Right lobe of liver (tissue), 6 donors: ENCODE results near the gene FSHR. TPM values are rescaled to one million over a fixed set of nuclear protein-coding genes. Genes with fewer than 3 reads are reported as not detected.

Experiments used
- ATAC-seq, 4 donors: fragments of 200-7000 bp; cut with Tn5 transposase; one replicate each; pipeline ENCODE4 v1.9.1; 2020; ENCODE audit warnings: mild to moderate bottlenecking in 4 of 4, moderate library complexity in 4 of 4
- DNase-seq, 3 donors: peaks; one replicate each; pipeline ENCODE4 v3.0.0-alpha.2; 2020
- H3K27ac ChIP-seq, 3 donors: fragments of 200-600 bp; one replicate each; pipeline ENCODE4 v1.8.0; 2022
- H3K27me3 ChIP-seq, 2 donors: fragments of 200-600 bp; one replicate each; pipeline ENCODE4 v1.8.0; 2022
- H3K36me3 ChIP-seq, 4 donors: fragments of 200-600 bp; sonication (generic) in 1 of 4; one replicate each; pipeline versions ENCODE4 v1.5.1 to v1.8.0; 2017 to 2022; ENCODE audit warnings: control low read depth in 1 of 4
- H3K4me1 ChIP-seq, 4 donors: fragments of 200-600 bp; sonication (generic) in 1 of 4; one replicate each; pipeline versions ENCODE4 v1.5.1 to v1.8.0; 2017 to 2022; ENCODE audit warnings: control low read depth in 1 of 4
- H3K4me3 ChIP-seq, 3 donors: fragments of 200-600 bp; one replicate each; pipeline ENCODE4 v1.8.0; 2022
- H3K9me3 ChIP-seq, 4 donors: fragments of 200-600 bp; sonication (generic) in 1 of 4; one replicate each; pipeline versions ENCODE4 v1.5.1 to v1.8.0; 2017 to 2022; ENCODE audit warnings: control low read depth in 1 of 4
- POLR2A ChIP-seq: fragments of 450-650 bp; IDR thresholded peaks from one replicate; pipeline ENCODE4 v1.6.1; 2017; ENCODE audit warnings: antibody characterized with exemption, mild to moderate bottlenecking
- WGBS: methylation state at CpG from one replicate; pipeline ENCODE4 v1.1.6; 2018; ENCODE audit warnings: low coverage, low lambda C conversion rate; ENCODE audit not compliant: insufficient coverage; ENCODE audit errors: missing lambda C conversion rate; 5-methylcytosine and 5-hydroxymethylcytosine counted together
- intact Hi-C, 2 donors: fragments of 100-400 bp; cut with DNase I; formaldehyde crosslinking; loops; one replicate each; pipeline versions ENCODE4 v1.11.2 to v1.14.1; 2022
- total RNA-seq, 6 experiments: library from RNA; depleted of rRNA in 2 of 6; stranded (reverse); fragments of >200 nt in 2 of 6; fragmentation: NEBNext Ultra II Directional in 3 of 6; extraction: Animal tissue kit (Norgen Biotek cat#: 25700) in 3 of 6; gene quantifications; one replicate each; pipeline versions ENCODE4 v1.1.0 to v1.2.4, GENCODE V29; 2016 to 2023
- TF ChIP-seq, protein P1 (sequence below), 4 donors: fragments of 200-600 bp in 3 of 4; fragments of 450-650 bp in 1 of 4; IDR thresholded peaks; one replicate each; pipeline versions ENCODE4 v1.5.1 to v1.8.0; 2016 to 2022; ENCODE audit warnings: antibody characterized with exemption in 4 of 4, mild to moderate bottlenecking in 2 of 4
- donor health status: DM: no; HTN: yes; CAD: no.
- donor health status: DM: no; HTN: no; CAD: no.
- donor health status: DM: no; HTN: no; CAD: no.
- donor health status: DM: no; HTN: yes; CAD: no.
- donor health status: DM: no; HTN: yes; CAD: no.

The FSHR gene
- total RNA-seq, 6 experiments from 2014 or later = 0.06 TPM; not detected in 5

DNA sequence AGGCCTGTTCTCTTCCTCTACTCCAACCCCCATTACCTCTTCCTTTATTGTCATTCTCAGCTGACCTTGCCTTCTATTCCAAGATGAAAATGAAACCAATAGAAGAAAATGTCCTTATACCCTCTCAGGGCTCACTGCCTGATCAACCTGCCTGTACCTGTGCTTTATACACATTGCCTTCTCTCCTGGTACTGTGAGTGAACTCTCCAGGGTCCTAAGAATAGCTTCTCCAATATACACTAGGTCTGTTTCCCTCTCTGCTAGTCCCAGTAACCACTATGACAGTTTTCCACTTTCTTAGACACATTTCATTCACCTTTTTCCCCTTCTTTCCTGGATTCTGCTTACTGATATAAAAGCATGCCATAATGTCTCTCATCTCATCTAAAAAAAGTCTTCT, 85.7 kb downstream of the FSHR start:
- Histone ChIP-seq H3K4me1 (no peaks in the 10 kb centered on the region), H3K27me3 (no peaks in the 10 kb centered on the region), H3K36me3 (no peaks in the 10 kb centered on the region), H3K9me3 (no peaks in the 10 kb centered on the region), H3K27ac (no peak overlapping the region), H3K4me3 (no peak overlapping the region)
- TF ChIP-seq, protein P1, sequence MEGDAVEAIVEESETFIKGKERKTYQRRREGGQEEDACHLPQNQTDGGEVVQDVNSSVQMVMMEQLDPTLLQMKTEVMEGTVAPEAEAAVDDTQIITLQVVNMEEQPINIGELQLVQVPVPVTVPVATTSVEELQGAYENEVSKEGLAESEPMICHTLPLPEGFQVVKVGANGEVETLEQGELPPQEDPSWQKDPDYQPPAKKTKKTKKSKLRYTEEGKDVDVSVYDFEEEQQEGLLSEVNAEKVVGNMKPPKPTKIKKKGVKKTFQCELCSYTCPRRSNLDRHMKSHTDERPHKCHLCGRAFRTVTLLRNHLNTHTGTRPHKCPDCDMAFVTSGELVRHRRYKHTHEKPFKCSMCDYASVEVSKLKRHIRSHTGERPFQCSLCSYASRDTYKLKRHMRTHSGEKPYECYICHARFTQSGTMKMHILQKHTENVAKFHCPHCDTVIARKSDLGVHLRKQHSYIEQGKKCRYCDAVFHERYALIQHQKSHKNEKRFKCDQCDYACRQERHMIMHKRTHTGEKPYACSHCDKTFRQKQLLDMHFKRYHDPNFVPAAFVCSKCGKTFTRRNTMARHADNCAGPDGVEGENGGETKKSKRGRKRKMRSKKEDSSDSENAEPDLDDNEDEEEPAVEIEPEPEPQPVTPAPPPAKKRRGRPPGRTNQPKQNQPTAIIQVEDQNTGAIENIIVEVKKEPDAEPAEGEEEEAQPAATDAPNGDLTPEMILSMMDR (IDR thresholded peaks at IDR 0.05) = no peak
- TF ChIP-seq POLR2A = no peak
- ATAC-seq (no peak), DNase-seq (no peak)
- intact Hi-C loops = no loop called here

GRCh38 chr2:49067971-49068370, 86.3 kb downstream of the FSHR start:
- Histone ChIP-seq H3K4me3 (no peak overlapping the region), H3K36me3 (no peaks in the 10 kb centered on the region), H3K4me1 (no peaks in the 10 kb centered on the region), H3K27me3 (no peaks in the 10 kb centered on the region), H3K9me3 (no peaks in the 10 kb centered on the region), H3K27ac (no peak overlapping the region)
- DNase-seq (no peak), ATAC-seq (no peak)
- TF ChIP-seq POLR2A = no peak
- TF ChIP-seq, protein P1 (IDR thresholded peaks at IDR 0.05) = no peak
- intact Hi-C loops = no loop called here
- 39% methylated on average over 2 of the region's 2 CpGs for WGBS

DNA sequence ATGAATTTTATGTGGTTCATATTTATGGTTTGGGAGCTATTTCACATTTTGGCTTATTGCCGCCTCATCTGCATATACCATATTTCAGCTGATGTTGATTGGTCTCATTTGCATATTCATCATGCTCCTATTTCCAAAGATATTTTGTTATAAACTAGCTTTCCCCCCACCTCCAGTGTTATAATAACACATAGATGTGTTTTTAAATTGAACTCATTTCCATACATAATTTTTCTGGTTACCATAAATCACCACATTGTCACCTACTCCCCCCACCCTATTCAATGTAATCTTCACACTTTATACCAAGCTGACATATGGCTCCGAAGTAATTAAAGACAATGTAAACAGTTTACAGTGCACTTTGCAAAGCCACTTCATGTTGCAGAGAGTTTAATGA, 101.2 kb downstream of the FSHR start:
- Histone ChIP-seq H3K27ac (no peak overlapping the region), H3K4me1 (no peaks in the 10 kb centered on the region), H3K9me3 (no peaks in the 10 kb centered on the region), H3K27me3 (no peaks in the 10 kb centered on the region), H3K36me3 (no peaks in the 10 kb centered on the region), H3K4me3 (no peak overlapping the region)
- WGBS = 49% methylated on average over 2 of the region's 2 CpGs
- intact Hi-C loops = no loop called here
- TF ChIP-seq POLR2A = no peak
- TF ChIP-seq, protein P1 (IDR thresholded peaks at IDR 0.05) = no peak
- ATAC-seq (no peak), DNase-seq (no peak)

- no peak for TF ChIP-seq POLR2A
- TF ChIP-seq, protein P1 (IDR thresholded peaks at IDR 0.05) = no peak
- Histone ChIP-seq H3K36me3 (no peaks in the 10 kb centered on the region), H3K4me3 (no peak overlapping the region), H3K4me1 (no peaks in the 10 kb centered on the region), H3K27ac (no peak overlapping the region), H3K27me3 (no peaks in the 10 kb centered on the region), H3K9me3 (no peaks in the 10 kb centered on the region)
- DNase-seq (no peak), ATAC-seq (no peak)
- intact Hi-C loops = no loop called here
Measured at GRCh38 chr2:49050265-49050664, 104.0 kb downstream of the FSHR start.

- TF ChIP-seq, protein P1 (IDR thresholded peaks at IDR 0.05) = no peak
- TF ChIP-seq POLR2A = no peak
- H3K9me3 ChIP-seq = no peaks in the 10 kb centered on the region
- 50% methylated on average over 1 of the region's 1 CpG for WGBS
- H3K36me3 ChIP-seq = no peaks in the 10 kb centered on the region
- DNase-seq (no peak), ATAC-seq (no peak)
- H3K4me1 ChIP-seq = no peaks in the 10 kb centered on the region
- H3K27me3 ChIP-seq = no peaks in the 10 kb centered on the region
- no peak overlapping the region for H3K27ac ChIP-seq
- intact Hi-C loops = no loop called here
- H3K4me3 ChIP-seq = no peak overlapping the region
Measured at GRCh38 chr2:49049161-49049560, 105.2 kb downstream of the FSHR start.
